Measurements from ENCODE around the gene FAAH.
"Not testable (repeated sequence)": the region's sequence is repeated elsewhere in the genome, so short reads cannot be mapped to it uniquely, and the experiment has no call there.

The FAAH gene

GRCh38 chr1:46394108-46394871 is at the start of gene FAAH:
TSS of gene FAAH (plus strand) at chr1:46394317. CDS start at chr1:46394349, 32 bp downstream.
- DNase-seq, result peak; percentile 89

DNA sequence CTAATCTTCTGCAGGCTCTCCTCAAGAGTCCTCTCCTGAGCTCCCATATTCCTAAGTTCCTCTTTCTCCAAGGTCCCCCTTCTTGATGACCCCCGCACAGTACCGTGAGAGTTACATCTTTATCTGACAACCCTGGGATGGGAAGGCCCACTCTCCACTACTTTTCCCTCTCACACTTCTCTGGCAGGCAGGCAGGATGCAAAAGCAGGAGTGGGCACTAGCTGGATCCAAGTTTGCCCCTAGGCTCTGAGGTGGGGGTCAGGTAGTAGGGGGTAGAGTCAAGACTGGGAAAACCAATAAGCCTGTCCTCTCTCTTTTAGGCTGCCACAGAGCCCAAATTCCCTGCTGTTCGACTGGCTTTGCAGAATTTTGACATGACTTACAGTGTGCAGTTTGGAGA is 49.6 kb upstream of the FAAH start:
- DNase-seq, result no peak

GRCh38 chr1:46345281-46345680 is 48.8 kb upstream of the FAAH start:
- no peak for DNase-seq

GRCh38 chr1:46352363-46352762 is 41.8 kb upstream of the FAAH start:
- DNase-seq, result no peak

DNA sequence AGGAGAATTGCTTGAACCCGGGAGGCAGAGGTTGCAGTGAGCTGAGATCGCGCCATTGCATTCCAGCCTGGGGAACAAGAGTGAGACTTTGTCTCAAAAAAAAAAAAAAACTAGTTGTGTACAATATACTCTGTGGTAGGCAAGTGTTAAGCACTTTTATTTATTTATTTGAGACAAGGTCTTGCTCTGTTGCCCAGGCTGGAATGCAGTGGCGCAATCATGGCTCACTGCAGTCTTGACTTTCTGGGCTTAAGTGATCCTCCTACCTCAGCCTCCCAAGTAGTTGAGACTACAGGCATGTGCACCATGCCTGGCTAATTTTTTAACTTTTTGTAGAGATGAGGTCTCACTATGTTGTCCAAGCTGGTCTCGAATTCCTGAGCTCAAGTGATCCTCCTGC is 38.2 kb upstream of the FAAH start:
- DNase-seq, result not testable (repeated sequence)

DNA sequence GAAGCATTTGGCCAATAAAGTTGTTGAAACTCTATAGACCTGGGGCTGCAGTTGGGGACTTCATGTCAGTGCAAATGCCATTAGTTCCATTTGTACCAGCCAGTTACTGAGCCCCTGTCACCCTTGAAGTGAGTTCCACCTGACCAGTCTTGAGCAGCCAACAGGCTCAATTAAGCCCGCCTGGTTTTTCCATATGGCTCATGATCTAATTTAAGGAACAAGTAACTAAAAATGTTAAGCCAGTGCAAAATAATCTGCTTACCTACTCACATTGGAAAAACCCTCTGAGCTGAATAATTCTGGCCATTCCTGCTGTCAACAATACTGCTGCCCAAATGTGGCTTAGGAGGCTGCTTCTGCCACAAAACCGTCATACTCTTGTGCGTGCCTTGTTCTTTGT is 32.0 kb upstream of the FAAH start:
- DNase-seq, result no peak

GRCh38 chr1:46363121-46363520 is 31.0 kb upstream of the FAAH start:
- no peak for DNase-seq

GRCh38 chr1:46364612-46365011 is 29.5 kb upstream of the FAAH start:
- DNase-seq, result no peak

GRCh38 chr1:46365796-46366195 is 28.3 kb upstream of the FAAH start:
- DNase-seq, result not testable (repeated sequence)

GRCh38 chr1:46367072-46367471 is 27.0 kb upstream of the FAAH start:
- DNase-seq, result no peak

GRCh38 chr1:46367701-46368100 is 26.4 kb upstream of the FAAH start:
- not testable (repeated sequence) for DNase-seq

- DNase-seq, result no peak
Measured at GRCh38 chr1:46368791-46369190, 25.3 kb upstream of the FAAH start.

GRCh38 chr1:46369542-46370213 is 24.4 kb upstream of the FAAH start:
- no peak for DNase-seq

DNA sequence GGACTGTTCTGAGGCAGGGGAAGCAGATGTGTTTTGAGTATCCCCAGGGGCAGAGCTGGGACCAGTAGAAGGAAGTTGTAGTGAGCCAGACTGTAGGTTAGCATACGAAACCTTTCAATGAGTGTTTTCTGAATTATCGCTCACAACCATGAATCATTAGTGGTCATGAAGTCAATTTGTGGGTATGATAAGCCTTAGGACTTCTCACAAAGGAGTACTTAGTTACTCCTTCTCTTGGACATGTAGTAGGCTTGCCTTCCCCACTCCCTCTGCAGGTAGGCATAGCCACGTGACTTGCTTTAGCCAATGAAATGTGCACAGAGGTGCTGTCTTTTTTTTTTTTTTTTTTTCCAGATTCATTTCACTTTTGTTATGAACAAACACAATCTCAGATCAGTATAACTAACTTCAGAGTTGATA is 23.9 kb upstream of the FAAH start:
- DNase-seq, result no peak

DNA sequence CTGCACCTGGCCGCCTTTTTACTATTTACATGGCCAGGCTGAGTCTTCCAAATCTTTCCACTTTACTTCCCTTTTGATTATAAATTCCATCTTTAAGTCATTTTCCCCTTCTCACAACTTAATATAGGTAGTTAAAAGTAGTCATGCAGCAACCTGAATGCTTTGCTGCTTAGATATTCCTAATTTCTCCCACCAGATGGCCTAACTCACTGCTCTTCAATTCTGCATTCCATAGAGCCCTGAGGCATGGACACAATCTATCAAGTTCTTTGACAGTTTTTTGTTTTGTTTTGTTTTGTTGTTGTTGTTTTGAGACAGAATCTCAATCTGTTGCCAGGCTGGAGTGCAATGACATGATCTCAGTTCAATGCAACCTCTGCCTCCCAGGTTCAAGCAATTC is 21.7 kb upstream of the FAAH start:
- no peak for DNase-seq

DNA sequence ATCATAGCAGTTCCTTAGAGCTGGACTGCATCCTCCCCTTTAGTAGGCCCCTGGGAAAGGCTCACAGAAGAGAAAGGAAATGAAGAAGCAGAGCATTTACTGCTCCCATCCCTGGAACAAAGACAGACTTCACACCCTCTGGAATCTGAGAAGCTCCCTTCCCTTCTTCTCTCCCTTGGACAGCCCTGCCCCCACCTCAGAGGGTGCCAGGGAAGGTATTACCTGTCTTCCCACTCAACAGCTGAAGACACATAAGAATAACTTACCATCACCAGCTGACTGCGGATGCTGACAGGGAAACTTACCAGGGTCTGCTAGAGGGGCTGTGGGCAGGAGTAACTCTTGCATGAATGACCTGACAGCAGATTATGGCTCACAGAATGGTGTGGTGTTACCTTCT is 14.1 kb upstream of the FAAH start:
- DNase-seq, result no peak

- no peak for DNase-seq
Measured at GRCh38 chr1:46380508-46380907, 13.6 kb upstream of the FAAH start.

- DNase-seq, result no peak
Measured at GRCh38 chr1:46393510-46393909, 607 bp upstream of the FAAH start.

DNA sequence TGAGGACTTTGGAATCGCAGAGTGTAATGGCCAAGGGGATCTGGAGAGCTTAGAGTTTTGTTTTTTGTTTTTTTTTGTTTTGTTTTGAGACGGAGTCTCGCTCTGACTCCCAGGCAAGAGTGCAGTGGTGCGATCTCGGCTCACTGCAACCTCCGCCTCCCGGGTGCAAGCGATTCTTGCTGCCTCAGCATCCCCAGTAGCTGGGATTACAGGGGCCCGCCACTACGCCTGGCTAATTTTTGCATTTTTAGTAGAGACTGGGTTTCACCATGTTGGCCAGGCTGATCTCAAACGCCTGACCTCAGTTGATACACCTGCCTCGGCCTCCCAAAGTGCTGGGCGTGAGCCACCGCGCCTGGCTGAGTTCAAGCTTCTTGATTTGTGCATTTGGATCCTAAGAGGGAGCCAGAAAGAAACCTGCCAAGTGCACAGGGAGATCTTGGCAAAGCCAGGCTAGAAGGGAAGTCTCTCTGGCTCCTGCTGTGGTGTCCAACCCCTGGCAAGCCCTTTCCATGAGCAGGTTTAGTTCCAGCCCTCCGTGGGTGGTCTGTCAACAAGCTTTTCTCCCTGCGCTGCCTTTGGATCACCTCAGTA is 852 bp downstream of the FAAH start:
- DNase-seq, result peak; percentile 70

DNA sequence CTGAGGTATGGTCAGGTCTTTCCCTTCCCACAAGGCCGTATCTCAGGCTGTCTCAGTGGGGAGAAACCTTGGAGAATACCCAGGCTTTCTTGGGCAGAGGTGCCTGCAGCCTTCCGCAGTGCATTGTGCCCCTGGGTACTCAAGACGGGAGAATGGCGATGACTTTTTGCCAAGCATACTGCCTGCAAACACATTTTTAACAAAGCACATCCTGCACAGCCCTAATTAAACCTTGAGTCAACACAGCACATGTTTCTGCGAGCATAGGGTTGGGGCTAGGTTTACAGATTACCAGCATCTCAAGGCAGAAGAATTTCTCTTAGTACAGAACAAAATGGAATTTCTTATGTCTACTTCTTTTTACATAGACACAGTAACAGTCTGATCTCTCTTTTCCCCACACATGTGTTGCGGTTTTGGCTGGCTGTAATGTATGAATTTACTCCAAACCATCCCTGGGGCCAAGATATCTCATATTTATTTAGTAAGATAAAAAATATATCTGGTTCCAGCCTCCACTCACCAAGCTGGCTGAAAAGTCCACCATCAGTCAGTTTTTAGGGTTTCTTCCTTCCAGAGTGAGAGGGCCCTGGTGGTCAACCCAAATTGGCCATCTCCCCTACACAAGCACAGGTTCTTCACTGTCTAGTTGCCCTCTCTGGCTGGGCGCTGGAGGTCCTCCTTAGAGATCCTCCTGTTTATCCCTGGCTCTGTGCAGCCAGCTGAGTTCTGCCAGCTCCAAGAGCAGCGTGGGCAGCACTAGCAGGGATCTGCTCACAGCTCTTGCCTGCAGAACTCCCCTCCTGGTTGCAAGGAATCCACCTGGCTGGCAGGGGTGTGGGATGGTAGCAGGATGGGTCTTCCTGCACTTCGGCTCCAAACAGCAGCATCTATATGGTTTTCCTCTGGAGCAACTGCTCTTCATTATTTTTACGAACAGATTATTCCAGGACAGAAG is 2.6 kb downstream of the FAAH start:
- DNase-seq, result no peak

GRCh38 chr1:46399307-46399706 is 5.2 kb downstream of the FAAH start:
- DNase-seq, result no peak

GRCh38 chr1:46400421-46400820 is 6.3 kb downstream of the FAAH start:
- DNase-seq, result no peak

Data from retina (tissue), 1 donor.